H1 (cell line): ENCODE measurements around the gene MBP. TPM values are rescaled to one million over a fixed set of nuclear protein-coding genes. Genes with fewer than 3 reads are reported as not detected.

ENCODE experiments used
- CTCF ChIA-PET: fragments of 300-600 bp; sonication (Branson Sonifier 250); formaldehyde crosslinking; loops from one replicate; lab custom pipeline; 2021; ENCODE audit not compliant: partially characterized antibody; lab: Charles Lee
- POLR2A ChIA-PET: fragments of 300-600 bp; sonication (Branson Sonifier 250); formaldehyde crosslinking; loops from one replicate; lab custom pipeline; 2021; ENCODE audit warnings: inconsistent platforms; ENCODE audit not compliant: partially characterized antibody; lab: Charles Lee
- DNase-seq, 2 experiments: peaks; one replicate each; pipeline versions ENCODE4 v3.0.0 to v3.0.0-alpha.2; 2010 to 2022; ENCODE audit warnings: low spot score in 2 of 2, low read depth in 1 of 2, mixed read lengths in 1 of 2
- FAIRE-seq: peaks from 2 replicates; lab custom pipeline; 2011; peaks lifted over from hg19 to GRCh38; lab: Jason Lieb, UNC
- H2AFZ ChIP-seq: 2 replicates; pipeline ENCODE4 v1.8.1; 2012; ENCODE audit warnings: low read length, inconsistent platforms
- H2AK5ac ChIP-seq: 2 replicates; pipeline ENCODE4 v1.6.1; 2013; ENCODE audit warnings: low read depth, low read length
- H2BK120ac ChIP-seq: replicated peaks from 2 replicates; pipeline ENCODE3; 2013; ENCODE audit warnings: low read depth, low read length, inconsistent platforms
- H2BK12ac ChIP-seq: 2 replicates; pipeline ENCODE4 v1.6.1; 2013; ENCODE audit warnings: low read depth, low read length
- H2BK15ac ChIP-seq: 2 replicates; pipeline ENCODE4 v1.6.1; 2013; ENCODE audit warnings: low read length
- H2BK20ac ChIP-seq: 2 replicates; pipeline ENCODE4 v1.6.1; 2013; ENCODE audit warnings: low read length
- H2BK5ac ChIP-seq: 2 replicates; pipeline ENCODE4 v1.6.1; 2013; ENCODE audit warnings: low read depth, low read length
- H3K14ac ChIP-seq: 2 replicates; pipeline ENCODE4 v1.6.1; 2013; ENCODE audit warnings: inconsistent platforms; ENCODE audit not compliant: insufficient read length
- H3K18ac ChIP-seq: 2 replicates; pipeline ENCODE4 v1.6.1; 2013; ENCODE audit warnings: low read length; ENCODE audit errors: extremely low read depth
- H3K23ac ChIP-seq: 2 replicates; pipeline ENCODE4 v1.6.1; 2013; ENCODE audit warnings: inconsistent platforms; ENCODE audit not compliant: insufficient read length
- H3K23me2 ChIP-seq: 2 replicates; pipeline ENCODE4 v1.6.1; 2013; ENCODE audit warnings: low read depth, low read length
- H3K27ac ChIP-seq: 2 replicates; pipeline ENCODE4 v1.6.1; 2011; ENCODE audit warnings: low read depth, low read length, inconsistent platforms
- H3K27me3 ChIP-seq, 4 experiments: replicated peaks in 1 of 4; 1 replicate in 1 of 4; 2 replicates in 3 of 4; pipeline versions ENCODE4 v1.6.1 to v1.8.1; 2011 to 2013; ENCODE audit warnings: low read length in 3 of 4, mild to moderate bottlenecking in 3 of 4, inconsistent platforms in 2 of 4, mixed read lengths in 2 of 4, moderate library complexity in 1 of 4; ENCODE audit not compliant: control insufficient read depth in 3 of 4, insufficient read depth in 3 of 4; ENCODE audit errors: extremely low read depth in 1 of 4
- H3K36me3 ChIP-seq, 4 experiments: 2 replicates each; pipeline versions ENCODE4 v1.6.1 to v1.8.1; 2011 to 2013; ENCODE audit warnings: mild to moderate bottlenecking in 4 of 4, low read length in 3 of 4, moderate library complexity in 2 of 4, control low read depth in 1 of 4, inconsistent platforms in 1 of 4; ENCODE audit not compliant: insufficient read depth in 4 of 4, control insufficient read depth in 2 of 4
- H3K4ac ChIP-seq: replicated peaks from 2 replicates; pipeline ENCODE3; 2013; ENCODE audit warnings: low read length, low read depth, mixed read lengths, inconsistent platforms; ENCODE audit not compliant: insufficient read length
- H3K4me1 ChIP-seq, 4 experiments: replicated peaks in 1 of 4; 1 replicate in 1 of 4; 2 replicates in 3 of 4; pipeline versions ENCODE4 v1.6.1 to v1.8.1; 2011 to 2013; ENCODE audit warnings: low read length in 3 of 4, inconsistent platforms in 2 of 4, mixed read lengths in 1 of 4; ENCODE audit not compliant: insufficient read depth in 4 of 4, control insufficient read depth in 3 of 4
- H3K4me2 ChIP-seq, 2 experiments: 2 replicates each; pipeline versions ENCODE4 v1.6.1 to v1.8.1; 2011 to 2013; ENCODE audit warnings: low read depth in 2 of 2, low read length in 2 of 2, control low read depth in 1 of 2, inconsistent platforms in 1 of 2, mild to moderate bottlenecking in 1 of 2; ENCODE audit not compliant: insufficient read depth in 1 of 2
- H3K4me3 ChIP-seq, 4 experiments: fragments of 200-600, 300-600 bp in 1 of 4; sonication (generic), shearing (Covaris generic), sonication (Bioruptor Twin) in 1 of 4; 2 replicates each; pipeline versions ENCODE4 v1.5.1 to v1.8.1; 2011 to 2016; ENCODE audit warnings: low read length in 4 of 4, low read depth in 3 of 4, control low read depth in 2 of 4, inconsistent platforms in 2 of 4, mild to moderate bottlenecking in 2 of 4, mixed read lengths in 1 of 4, moderate library complexity in 1 of 4; ENCODE audit not compliant: insufficient read depth in 2 of 4; ENCODE audit errors: extremely low read depth in 1 of 4
- H3K56ac ChIP-seq: replicated peaks from 2 replicates; pipeline ENCODE3; 2013; ENCODE audit warnings: low read depth, mild to moderate bottlenecking, mixed read lengths, low read length, inconsistent platforms; ENCODE audit not compliant: insufficient read length
- H3K79me1 ChIP-seq: 2 replicates; pipeline ENCODE4 v1.6.1; 2013; ENCODE audit warnings: low read depth, low read length, control low read depth
- H3K79me2 ChIP-seq, 2 experiments: 2 replicates each; pipeline versions ENCODE4 v1.6.1 to v1.8.1; 2012 to 2013; ENCODE audit warnings: low read length in 2 of 2, mild to moderate bottlenecking in 2 of 2, inconsistent platforms in 1 of 2; ENCODE audit not compliant: insufficient read depth in 2 of 2, control insufficient read depth in 1 of 2
- H3K9ac ChIP-seq, 4 experiments: replicated peaks in 1 of 4; 1 replicate in 1 of 4; 2 replicates in 3 of 4; pipeline versions ENCODE4 v1.6.1 to v1.8.1; 2011 to 2013; ENCODE audit warnings: low read depth in 3 of 4, low read length in 3 of 4, control low read depth in 2 of 4, mild to moderate bottlenecking in 2 of 4, moderate library complexity in 2 of 4, inconsistent platforms in 1 of 4; ENCODE audit errors: extremely low read depth in 1 of 4
- H3K9me3 ChIP-seq, 2 experiments: 2 replicates each; pipeline versions ENCODE4 v1.6.1 to v1.8.1; 2012 to 2013; ENCODE audit warnings: mild to moderate bottlenecking in 2 of 2, moderate library complexity in 2 of 2, control low read depth in 1 of 2, inconsistent platforms in 1 of 2, low read depth in 1 of 2, low read length in 1 of 2, mixed read lengths in 1 of 2; ENCODE audit not compliant: insufficient read depth in 2 of 2
- H4K20me1 ChIP-seq, 2 experiments: replicated peaks in 1 of 2; 2 replicates each; pipeline versions ENCODE3 to v1.8.1; 2011 to 2013; ENCODE audit warnings: inconsistent platforms in 2 of 2, low read length in 2 of 2, mild to moderate bottlenecking in 1 of 2; ENCODE audit not compliant: insufficient read depth in 2 of 2, control insufficient read depth in 1 of 2
- H4K5ac ChIP-seq: 2 replicates; pipeline ENCODE4 v1.6.1; 2013; ENCODE audit warnings: low read length, low read depth, mixed read lengths, inconsistent platforms; ENCODE audit not compliant: insufficient read length
- H4K8ac ChIP-seq: 2 replicates; pipeline ENCODE4 v1.8.0; 2013; ENCODE audit warnings: mild to moderate bottlenecking, moderate library complexity, low read length, inconsistent platforms; ENCODE audit not compliant: insufficient read depth; ENCODE audit errors: extremely low read depth
- H4K91ac ChIP-seq: replicated peaks from 2 replicates; pipeline ENCODE3; 2013; ENCODE audit warnings: low read length, mixed read lengths, inconsistent platforms; ENCODE audit not compliant: insufficient read length
- CREB1 ChIP-seq: IDR thresholded peaks from 2 replicates; pipeline ENCODE4 v1.6.1; 2012; ENCODE audit warnings: inconsistent platforms
- EZH2 ChIP-seq: fragments of 200-600 bp; sonication (generic); IDR thresholded peaks from 2 replicates; pipeline ENCODE4 v1.7.1; 2012; ENCODE audit warnings: low read depth, mild to moderate bottlenecking, moderate library complexity, low read length, inconsistent platforms; ENCODE audit not compliant: severe bottlenecking
- MAFK ChIP-seq: IDR thresholded peaks from 2 replicates; pipeline ENCODE4 v1.6.1; 2012; ENCODE audit warnings: low read depth, mild to moderate bottlenecking, improper control_type of control experiment, low read length
- NRF1 ChIP-seq: IDR thresholded peaks from 2 replicates; pipeline ENCODE4 v1.6.1; 2011; ENCODE audit warnings: mild to moderate bottlenecking, low read depth, low read length, improper control_type of control experiment
- PHF8 ChIP-seq: fragments of 200-600 bp; sonication (generic); conservative IDR thresholded peaks from 2 replicates; pipeline ENCODE4 v1.7.1; 2012; ENCODE audit warnings: low read depth, mild to moderate bottlenecking, inconsistent platforms, low read length, moderate library complexity
- POLR2A ChIP-seq, 2 experiments: IDR thresholded peaks; 1 replicate in 1 of 2; 2 replicates in 1 of 2; pipeline ENCODE4 v1.6.1; 2011; ENCODE audit warnings: low read depth in 2 of 2, low read length in 2 of 2, mild to moderate bottlenecking in 2 of 2; ENCODE audit errors: control extremely low read depth in 1 of 2
- RBBP5 ChIP-seq: IDR thresholded peaks from 2 replicates; pipeline ENCODE4 v1.7.1; 2012; ENCODE audit warnings: low read depth, mild to moderate bottlenecking, inconsistent platforms, low read length, moderate library complexity, borderline replicate concordance
- RXRA ChIP-seq: IDR thresholded peaks from 2 replicates; pipeline ENCODE4 v1.6.1; 2011; ENCODE audit warnings: low read depth, mild to moderate bottlenecking, low read length, moderate library complexity; ENCODE audit not compliant: insufficient read depth
- SP2 ChIP-seq: IDR thresholded peaks from 2 replicates; pipeline ENCODE4 v1.6.1; 2012; ENCODE audit warnings: mild to moderate bottlenecking, low read length, inconsistent platforms
- SP4 ChIP-seq: IDR thresholded peaks from 2 replicates; pipeline ENCODE4 v1.6.1; 2012; ENCODE audit warnings: low read length, inconsistent platforms
- TAF1 ChIP-seq: IDR thresholded peaks from 2 replicates; pipeline ENCODE4 v1.6.1; 2011; ENCODE audit warnings: mild to moderate bottlenecking, low read depth, low read length
- TEAD4 ChIP-seq: IDR thresholded peaks from 2 replicates; pipeline ENCODE4 v1.6.1; 2012; ENCODE audit warnings: low read depth, low read length, inconsistent platforms, mixed read lengths
- YY1 ChIP-seq: IDR thresholded peaks from 2 replicates; pipeline ENCODE4 v1.6.1; 2011; ENCODE audit warnings: low read depth, mild to moderate bottlenecking, low read length
- WGBS, 2 experiments: shearing (Covaris generic) in 1 of 2; methylation state at CpG; one replicate each; pipeline versions ENCODE4 v1.1.6 to v1.1.7; 2013 to 2015; ENCODE audit warnings: low lambda C conversion rate in 2 of 2, mixed read lengths in 2 of 2, inconsistent platforms in 1 of 2, low coverage in 1 of 2, missing lambda C conversion rate in 1 of 2; ENCODE audit not compliant: insufficient replicate concordance in 2 of 2, insufficient coverage in 1 of 2, insufficient read length in 1 of 2; ENCODE audit errors: extremely low coverage in 1 of 2, missing lambda C conversion rate in 1 of 2; 5-methylcytosine and 5-hydroxymethylcytosine counted together
- polyA plus RNA-seq, 7 experiments: library from polyadenylated mRNA; depleted of rRNA in 3 of 7; stranded (reverse) in 5 of 7; unstranded in 2 of 7; fragments of >200 nt in 5 of 7; fragments of 200-250 nt in 2 of 7; gene quantifications; 1 replicate in 5 of 7; 2 replicates in 1 of 7; 4 replicates in 1 of 7; pipeline versions ENCODE4 v1.2.1 to v1.2.3, GENCODE V29; 2011 to 2013; ENCODE audit warnings: missing spikeins in 2 of 7, mixed read lengths in 2 of 7
- total RNA-seq: library from RNA; stranded (reverse); fragmentation: NEBNext Ultra II Directional; extraction: Animal tissue kit (Norgen Biotek cat#: 25700); gene quantifications from 2 replicates; pipeline ENCODE4 v1.2.1, GENCODE V29; 2021

The MBP gene
- total and polyA plus RNA-seq, 2 of the 8 experiments (the other 6 are each of a cell fraction or from before 2014, with no cell fraction given): 7.7 to 19.2 TPM

GRCh38 chr18:77119851-77120491, 12.6 kb downstream of the MBP start:
- H3K18ac ChIP-seq: no peak overlapping the region
- no peak overlapping the region for H3K4ac ChIP-seq
- H3K79me2 ChIP-seq: peaks cover 0 to 4% of the 10 kb centered on the region in 2 experiments; a peak in 1 of 4 replicates
- no peak for DNase-seq
- FAIRE-seq: no peak
- WGBS, 2 experiments: 90% methylated on average over 23 of the region's 23 CpGs; no CpG with 5 or more reads in 1 of the 2 experiments
- H2BK120ac ChIP-seq: no peak overlapping the region
- H3K27me3 ChIP-seq: no peaks in the 10 kb centered on the region
- no peak overlapping the region for H3K56ac ChIP-seq
- no peak overlapping the region for H2BK5ac ChIP-seq
- H3K4me1 ChIP-seq: peaks cover 2 to 14% (median 5%) of the 10 kb centered on the region in 4 experiments; a peak in 6 of 7 replicates
- ChIA-PET POLR2A (interaction anchor here (0.8 kb wide), 1 partner anchor 12 kb away, joined by 3 read pairs; the partner anchor contains the start of gene MBP), CTCF (interaction anchor here (0.6 to 1.8 kb wide), 3 partner anchors 25 to 123 kb away, joined by 3 to 6 read pairs (median 3); no protein-coding TSS in a partner anchor)
- no peak overlapping the region for H2BK12ac ChIP-seq
- TF ChIP-seq TAF1 (no peak), NRF1 (no peak), PHF8 (no peak), EZH2 (no peak), TEAD4 (no peak), SP4 (no peak), POLR2A (IDR thresholded peaks at IDR 0.05; ENCODE audit: control extremely low read depth in 1 of 2, low read depth in 2 of 2, low read length in 2 of 2) (no peak), RBBP5 (no peak), MAFK (no peak), CREB1 (no peak), RXRA (no peak), SP2 (no peak), YY1 (no peak)
- no peak overlapping the region for H3K23ac ChIP-seq
- H3K4me3 ChIP-seq: no peak overlapping the region
- peaks cover 7% of the 10 kb centered on the region for H3K79me1 ChIP-seq
- H4K8ac ChIP-seq: peak overlapping the region; percentile 81
- peaks cover 0 to 7% of the 10 kb centered on the region in 2 experiments for H4K20me1 ChIP-seq
- no peak overlapping the region for H3K14ac ChIP-seq
- no peak overlapping the region for H4K5ac ChIP-seq
- no peak overlapping the region for H4K91ac ChIP-seq
- H2AK5ac ChIP-seq: no peak overlapping the region
- H2BK20ac ChIP-seq: no peak overlapping the region; the same call in 1 of the 2 replicates
- H3K27ac ChIP-seq: no peak overlapping the region
- no peak overlapping the region for H3K9ac ChIP-seq
- no peak overlapping the region for H3K4me2 ChIP-seq
- H3K23me2 ChIP-seq: peaks cover 5% of the 10 kb centered on the region; the same call in 1 of the 2 replicates
- no peaks in the 10 kb centered on the region for H3K9me3 ChIP-seq
- H2AFZ ChIP-seq: no peak overlapping the region
- H3K36me3 ChIP-seq: no peaks in the 10 kb centered on the region
- no peak overlapping the region for H2BK15ac ChIP-seq
